ENCODE measurements around the gene METAP1. TPM values are rescaled to one million over a fixed set of nuclear protein-coding genes. Genes with fewer than 3 reads are reported as not detected.

Gene METAP1
- total RNA-seq, 4 donors from 2014 or later = 16.4 to 32.1 (median 20.0) TPM

- H3K27ac ChIP-seq = no peak overlapping the region
- no peaks in the 10 kb centered on the region for H3K27me3 ChIP-seq
- H3K36me3 ChIP-seq = peaks cover 0 to 55% (median 0%) of the 10 kb centered on the region in 3 donors
- TF ChIP-seq CTCF (IDR thresholded peaks at IDR 0.05) (no peak), POLR2A (IDR thresholded peaks at IDR 0.05) (no peak), EP300 (IDR thresholded peaks at IDR 0.05) (no peak)
- H3K4me3 ChIP-seq = no peak overlapping the region
- DNase-seq (ENCODE audit: low spot score in 2 of 2) = no peak
- peaks cover 0 to 10% (median 6%) of the 10 kb centered on the region in 4 donors for H3K4me1 ChIP-seq
- no peaks in the 10 kb centered on the region for H3K9me3 ChIP-seq
Observed at GRCh38 chr4:99052902-99053301, 57.4 kb downstream of the METAP1 start.

GRCh38 chr4:99054428-99054994 lies 59.0 kb downstream of the METAP1 start:
- Histone ChIP-seq H3K27me3 (no peaks in the 10 kb centered on the region), H3K9me3 (no peaks in the 10 kb centered on the region), H3K27ac (no peak overlapping the region), H3K36me3 (peaks cover 0 to 54% (median 0%) of the 10 kb centered on the region in 3 donors), H3K4me1 (peaks cover 0 to 10% (median 6%) of the 10 kb centered on the region in 4 donors), H3K4me3 (no peak overlapping the region)
- no peak for DNase-seq (ENCODE audit: low spot score in 2 of 2)
- 66 to 78% methylated on average over 3 of the region's 3 CpGs for WGBS, 2 donors
- TF ChIP-seq CTCF (IDR thresholded peaks at IDR 0.05) = no peak
- no peak for TF ChIP-seq POLR2A (IDR thresholded peaks at IDR 0.05)
- no peak for TF ChIP-seq EP300 (IDR thresholded peaks at IDR 0.05)

GRCh38 chr4:99058228-99058627 lies 62.7 kb downstream of the METAP1 start:
- Histone ChIP-seq H3K4me1 (peaks cover 0 to 10% (median 6%) of the 10 kb centered on the region in 4 donors), H3K27me3 (no peaks in the 10 kb centered on the region), H3K36me3 (peaks cover 0 to 46% (median 0%) of the 10 kb centered on the region in 3 donors), H3K4me3 (no peak overlapping the region), H3K9me3 (no peaks in the 10 kb centered on the region), H3K27ac (no peak overlapping the region)
- TF ChIP-seq POLR2A (IDR thresholded peaks at IDR 0.05) (no peak), CTCF (IDR thresholded peaks at IDR 0.05) (no peak), EP300 (IDR thresholded peaks at IDR 0.05) (no peak)
- WGBS, 2 donors = 71 to 82% methylated on average over 2 of the region's 2 CpGs
- DNase-seq (ENCODE audit: low spot score in 2 of 2) = no peak

GRCh38 chr4:99059550-99059949 lies 64.0 kb downstream of the METAP1 start:
- H3K27ac ChIP-seq = no peak overlapping the region

More at GRCh38 chr4:99059550-99059949, 64.0 kb downstream of the METAP1 start:
- TF ChIP-seq EP300 (IDR thresholded peaks at IDR 0.05) (no peak), CTCF (IDR thresholded peaks at IDR 0.05) (no peak), POLR2A (IDR thresholded peaks at IDR 0.05) (no peak)
- no peaks in the 10 kb centered on the region for H3K9me3 ChIP-seq
- no peaks in the 10 kb centered on the region for H3K27me3 ChIP-seq
- peaks cover 0 to 10% (median 6%) of the 10 kb centered on the region in 4 donors for H3K4me1 ChIP-seq
- 97 to 100% methylated on average over 1 of the region's 1 CpG for WGBS, 2 donors
- H3K36me3 ChIP-seq = peaks cover 0 to 51% (median 0%) of the 10 kb centered on the region in 3 donors
- DNase-seq (ENCODE audit: low spot score in 2 of 2) = no peak
- H3K4me3 ChIP-seq = no peak overlapping the region
